TTC549 (cell line): ENCODE measurements around the gene ALPG.

ENCODE experiments used
- FAIRE-seq: peaks from 2 replicates; lab custom pipeline; 2012; peaks lifted over from hg19 to GRCh38; lab: Jason Lieb, UNC

The ALPG gene

DNA sequence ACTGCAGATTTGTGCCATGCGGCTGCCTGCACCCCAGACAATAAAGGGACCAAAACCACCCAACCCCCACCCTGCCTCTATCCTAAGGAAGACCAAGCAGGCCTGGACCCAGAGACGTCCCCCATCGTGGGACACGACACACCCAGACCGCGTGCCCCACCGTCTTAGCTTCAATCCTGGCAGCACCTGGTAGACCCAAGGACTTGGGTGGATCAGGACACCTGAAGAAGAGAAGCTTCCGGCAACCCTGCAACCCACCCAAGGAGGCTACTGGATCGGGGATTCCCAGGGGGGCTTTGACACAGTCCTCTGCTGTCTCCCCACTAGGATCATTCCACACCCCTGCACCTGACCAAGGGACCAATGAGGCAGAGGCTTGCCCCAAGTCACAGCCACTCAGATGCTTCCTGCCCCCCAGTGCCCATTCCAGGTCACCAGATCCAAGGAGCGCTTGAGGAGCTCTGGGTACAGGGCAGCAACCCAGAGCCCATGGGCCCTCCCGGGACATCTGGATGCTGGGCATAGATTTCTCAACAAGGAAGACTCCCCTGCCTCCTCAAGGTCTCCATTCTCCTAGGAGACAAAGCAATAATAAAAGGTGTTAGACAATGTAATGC lies 52.9 kb downstream of the ALPG start:
- FAIRE-seq = no peak

GRCh38 chr2:232460171-232460570 lies 53.5 kb downstream of the ALPG start:
- no peak for FAIRE-seq
